Fibroblast of mammary gland (primary cell): ENCODE data around the gene OSGEP.
A peak's percentile ranks its signal among the peaks of the same experiment; 100 is the strongest.

ENCODE experiments used
- DNase-seq: peaks from one replicate; pipeline ENCODE4 v3.0.0-alpha.2; 2010; ENCODE audit warnings: low read depth
- H3K4me3 ChIP-seq: 2 replicates; pipeline ENCODE4 v1.5.1; 2011; ENCODE audit warnings: low read depth, mild to moderate bottlenecking, low read length, moderate library complexity; ENCODE audit not compliant: control insufficient read depth
- CTCF ChIP-seq: conservative IDR thresholded peaks from 2 replicates; pipeline ENCODE4 v1.5.1; 2011; ENCODE audit warnings: low read depth, low read length, inconsistent platforms; ENCODE audit not compliant: control insufficient read depth, insufficient read depth

The OSGEP gene

GRCh38 chr14:20422886-20423285 lies 31.7 kb downstream of the OSGEP start:
- H3K4me3 ChIP-seq, result no peak overlapping the region
- DNase-seq, result no peak
- TF ChIP-seq CTCF, result no peak

GRCh38 chr14:20421267-20421666 lies 33.3 kb downstream of the OSGEP start:
- H3K4me3 ChIP-seq, result no peak overlapping the region
- DNase-seq, result no peak
- TF ChIP-seq CTCF, result no peak

- DNase-seq, result no peak
- TF ChIP-seq CTCF, result no peak
- no peak overlapping the region for H3K4me3 ChIP-seq
These were observed 35.2 kb downstream of the OSGEP start for GRCh38 chr14:20419419-20419818.

- no peak overlapping the region for H3K4me3 ChIP-seq
- TF ChIP-seq CTCF, result no peak
- no peak for DNase-seq
These were observed 36.1 kb downstream of the OSGEP start for GRCh38 chr14:20418501-20418909.

- no peak for TF ChIP-seq CTCF
- no peak overlapping the region for H3K4me3 ChIP-seq
- DNase-seq, result no peak
These were observed 37.1 kb downstream of the OSGEP start for GRCh38 chr14:20417250-20418186.

- no peak overlapping the region for H3K4me3 ChIP-seq
- DNase-seq, result no peak
- TF ChIP-seq CTCF, result no peak
These were observed 38.4 kb downstream of the OSGEP start for GRCh38 chr14:20416223-20416622.

GRCh38 chr14:20415782-20416206 lies 38.8 kb downstream of the OSGEP start:
- peak; percentile 70 for TF ChIP-seq CTCF
- DNase-seq, result peak; percentile 65
- H3K4me3 ChIP-seq, result no peak overlapping the region
